Vagina (tissue), 2 donors: Measurements from ENCODE around the gene WNT9B. TPM values are rescaled to one million over a fixed set of nuclear protein-coding genes. Genes with fewer than 3 reads are reported as not detected.

Experiments
- DNase-seq, 2 donors: peaks; one replicate each; pipeline ENCODE4 v3.0.0-alpha.2; 2017; ENCODE audit errors: extremely low spot score in 2 of 2
- H3K27ac ChIP-seq: fragments of 200-600 bp; sonication (generic); one replicate; pipeline ENCODE4 v1.5.1; 2019
- H3K27me3 ChIP-seq: fragments of 200-600 bp; sonication (generic); one replicate; pipeline ENCODE4 v1.5.1; 2019
- H3K36me3 ChIP-seq, 2 donors: fragments of 200-600 bp; sonication (generic); one replicate each; pipeline ENCODE4 v1.5.1; 2017 to 2019
- H3K4me1 ChIP-seq: fragments of 200-600 bp; sonication (generic); one replicate; pipeline ENCODE4 v1.5.1; 2019
- H3K4me3 ChIP-seq, 2 donors: fragments of 200-600 bp; sonication (generic); 1 replicate in 1 of 2; 2 replicates in 1 of 2; pipeline ENCODE4 v1.5.1; 2016 to 2019
- H3K9me3 ChIP-seq: fragments of 200-600 bp; sonication (generic); one replicate; pipeline ENCODE4 v1.5.1; 2019
- CTCF ChIP-seq, 3 experiments: fragments of 450-650 bp in 2 of 3; fragments of 200-600 bp in 1 of 3; sonication (generic) in 1 of 3; IDR thresholded peaks; one replicate each; pipeline ENCODE4 v1.5.1; 2017 to 2019; ENCODE audit warnings: antibody characterized with exemption in 3 of 3, mild to moderate bottlenecking in 2 of 3, moderate library complexity in 2 of 3
- POLR2A ChIP-seq, 2 donors: fragments of 450-650 bp; IDR thresholded peaks; one replicate each; pipeline ENCODE4 v1.6.1; 2017; ENCODE audit warnings: antibody characterized with exemption in 2 of 2, mild to moderate bottlenecking in 2 of 2, moderate library complexity in 2 of 2
- POLR2AphosphoS5 ChIP-seq, 2 donors: sonication (generic); formaldehyde crosslinking; IDR thresholded peaks; one replicate each; pipeline ENCODE4 v1.9.0; 2017; ENCODE audit warnings: antibody characterized with exemption in 2 of 2, mild to moderate bottlenecking in 2 of 2, low read depth in 1 of 2; ENCODE audit not compliant: insufficient read depth in 1 of 2
- intact Hi-C: fragments of 100-400 bp; cut with DNase I; formaldehyde crosslinking; loops from one replicate; pipeline ENCODE4 v1.15.1; 2023
- total RNA-seq: library from RNA; depleted of rRNA; stranded (reverse); fragments of >200 nt; gene quantifications from one replicate; pipeline ENCODE4 v1.2.3, GENCODE V29; 2016

Gene WNT9B
- total RNA-seq, 1 donor from 2014 or later: not detected

- Histone ChIP-seq H3K4me3 (no peak overlapping the region), H3K27ac (no peak overlapping the region), H3K9me3 (no peaks in the 10 kb centered on the region), H3K36me3 (no peaks in the 10 kb centered on the region), H3K27me3 (no peaks in the 10 kb centered on the region), H3K4me1 (no peaks in the 10 kb centered on the region)
- TF ChIP-seq CTCF (IDR thresholded peaks at IDR 0.05) (no peak), POLR2AphosphoS5 (IDR thresholded peaks at IDR 0.05; ENCODE audit: insufficient read depth in 1 of 2, low read depth in 1 of 2) (no peak), POLR2A (IDR thresholded peaks at IDR 0.05) (no peak)
- no peak for DNase-seq
- intact Hi-C loops: no loop called here
These were observed 27.7 kb downstream of the WNT9B start for GRCh38 chr17:46879101-46879500.

- no peak for TF ChIP-seq POLR2A (IDR thresholded peaks at IDR 0.05)
- no peak for TF ChIP-seq POLR2AphosphoS5 (IDR thresholded peaks at IDR 0.05; ENCODE audit: insufficient read depth in 1 of 2, low read depth in 1 of 2)
- TF ChIP-seq CTCF (IDR thresholded peaks at IDR 0.05): no peak
- no peaks in the 10 kb centered on the region for H3K36me3 ChIP-seq
- intact Hi-C loops: no loop called here
- H3K27ac ChIP-seq: no peak overlapping the region
- no peaks in the 10 kb centered on the region for H3K9me3 ChIP-seq
- no peak overlapping the region for H3K4me3 ChIP-seq
- DNase-seq: no peak
- H3K4me1 ChIP-seq: no peaks in the 10 kb centered on the region
- H3K27me3 ChIP-seq: no peaks in the 10 kb centered on the region
These were observed 29.6 kb downstream of the WNT9B start for GRCh38 chr17:46881015-46881414.

DNA sequence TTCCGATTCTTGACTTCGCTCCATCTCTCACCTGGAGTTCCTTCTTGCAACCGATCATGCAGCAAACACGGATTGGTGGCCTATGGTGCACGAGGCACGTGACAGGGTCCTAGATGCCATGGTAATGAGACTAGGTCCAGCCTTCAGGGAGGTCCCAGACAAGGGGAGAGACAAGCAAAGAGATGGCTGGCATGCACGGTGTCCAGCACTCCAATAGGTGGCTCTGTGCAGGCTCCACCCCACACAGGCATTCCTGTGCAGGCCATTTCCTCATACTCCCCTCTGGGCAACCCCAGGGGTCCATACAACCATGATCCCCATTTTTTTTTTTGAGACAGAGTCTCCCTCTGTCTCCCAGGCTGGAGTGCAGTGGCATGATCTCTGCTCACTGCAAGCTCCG, 31.3 kb downstream of the WNT9B start:
- TF ChIP-seq CTCF (IDR thresholded peaks at IDR 0.05) (no peak), POLR2AphosphoS5 (IDR thresholded peaks at IDR 0.05; ENCODE audit: insufficient read depth in 1 of 2, low read depth in 1 of 2) (no peak), POLR2A (IDR thresholded peaks at IDR 0.05) (no peak)
- DNase-seq: no peak
- no peaks in the 10 kb centered on the region for H3K36me3 ChIP-seq
- no peak overlapping the region for H3K27ac ChIP-seq
- intact Hi-C loops: no loop called here
- no peaks in the 10 kb centered on the region for H3K27me3 ChIP-seq
- no peaks in the 10 kb centered on the region for H3K4me1 ChIP-seq
- H3K9me3 ChIP-seq: no peaks in the 10 kb centered on the region
- H3K4me3 ChIP-seq: no peak overlapping the region

GRCh38 chr17:46883871-46884520, 32.6 kb downstream of the WNT9B start:
- H3K4me3 ChIP-seq: no peak overlapping the region
- no peaks in the 10 kb centered on the region for H3K36me3 ChIP-seq
- TF ChIP-seq POLR2A (IDR thresholded peaks at IDR 0.05): no peak
- TF ChIP-seq CTCF (IDR thresholded peaks at IDR 0.05): no peak
- H3K27me3 ChIP-seq: no peaks in the 10 kb centered on the region
- H3K27ac ChIP-seq: no peak overlapping the region
- no peak for DNase-seq
- H3K4me1 ChIP-seq: no peaks in the 10 kb centered on the region
- H3K9me3 ChIP-seq: no peaks in the 10 kb centered on the region
- intact Hi-C loops: no loop called here

DNA sequence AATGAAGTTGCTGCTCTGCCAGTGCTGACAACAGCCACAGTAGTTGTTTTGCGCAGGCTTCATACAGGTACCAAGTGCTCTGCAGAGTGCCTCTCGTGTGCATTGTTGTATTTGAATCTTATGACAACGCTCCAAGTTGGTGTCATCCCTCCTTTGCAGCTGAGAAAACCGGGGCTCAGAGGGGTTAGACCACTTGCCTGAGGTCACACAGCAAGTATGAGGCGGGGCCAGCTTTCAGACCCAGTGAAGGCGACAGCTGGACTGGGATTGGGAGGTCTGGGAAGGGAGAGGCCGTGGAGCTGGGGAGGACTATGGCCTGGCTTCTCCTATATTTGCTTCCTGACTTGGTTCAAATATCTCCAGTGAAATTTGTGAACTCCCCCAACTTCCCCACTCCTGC, 33.2 kb downstream of the WNT9B start:
- H3K4me3 ChIP-seq: no peak overlapping the region
- H3K27me3 ChIP-seq: no peaks in the 10 kb centered on the region
- H3K4me1 ChIP-seq: no peaks in the 10 kb centered on the region
- no peaks in the 10 kb centered on the region for H3K9me3 ChIP-seq
- H3K27ac ChIP-seq: no peak overlapping the region
- intact Hi-C loops: no loop called here
- DNase-seq: no peak
- no peak for TF ChIP-seq POLR2A (IDR thresholded peaks at IDR 0.05)
- no peaks in the 10 kb centered on the region for H3K36me3 ChIP-seq
